KBM-7 (cell line): Measurements from ENCODE around the gene MOGAT1.
A peak's percentile ranks its signal among the peaks of the same experiment; 100 is the strongest.
"Not testable (repeated sequence)": the region's sequence is repeated elsewhere in the genome, so short reads cannot be mapped to it uniquely, and the experiment has no call there.

Experiments used
- DNase-seq: peaks from one replicate; pipeline ENCODE4 v3.0.0-alpha.2; 2015
- in situ Hi-C: fragments of 300-500 bp; cut with MboI; formaldehyde crosslinking; loops from 2 replicates; pipeline ENCODE4 v1.14.3; 2020; ENCODE audit warnings: low sequenced_read_pairs, low pct_unique_long_range_greater_than_20kb, mixed read lengths

Gene MOGAT1

GRCh38 chr2:222733470-222733845, 62.0 kb downstream of the MOGAT1 start:
- in situ Hi-C loops, result no loop called here
- no peak for DNase-seq

GRCh38 chr2:222733846-222734702, 62.6 kb downstream of the MOGAT1 start:
- in situ Hi-C loops, result no loop called here

GRCh38 chr2:222734703-222735014, 63.2 kb downstream of the MOGAT1 start:
- in situ Hi-C loops, result no loop called here
- no peak for DNase-seq

More at GRCh38 chr2:222733846-222734702, 62.6 kb downstream of the MOGAT1 start:
- DNase-seq, result no peak

- in situ Hi-C loops, result no loop called here
- no peak for DNase-seq
Measured at GRCh38 chr2:222736301-222736700, 64.8 kb downstream of the MOGAT1 start.

- no peak for DNase-seq
- in situ Hi-C loops, result no loop called here
Measured at GRCh38 chr2:222736924-222737323, 65.5 kb downstream of the MOGAT1 start.

- in situ Hi-C loops, result no loop called here
- DNase-seq, result no peak
Measured at GRCh38 chr2:222738312-222738711, 66.9 kb downstream of the MOGAT1 start.

GRCh38 chr2:222738809-222739208, 67.4 kb downstream of the MOGAT1 start:
- no peak for DNase-seq
- in situ Hi-C loops, result no loop called here

- in situ Hi-C loops, result no loop called here
- DNase-seq, result no peak
Measured at GRCh38 chr2:222739939-222740338, 68.5 kb downstream of the MOGAT1 start.

GRCh38 chr2:222743251-222743812, 71.9 kb downstream of the MOGAT1 start:
- in situ Hi-C loops, result no loop called here
- peak; percentile 45 for DNase-seq

- in situ Hi-C loops, result no loop called here
- DNase-seq, result no peak
Measured at GRCh38 chr2:222745836-222746559, 74.5 kb downstream of the MOGAT1 start.

- DNase-seq, result no peak
- in situ Hi-C loops, result no loop called here
Measured at GRCh38 chr2:222747526-222748160, 76.2 kb downstream of the MOGAT1 start.

- DNase-seq, result no peak
- in situ Hi-C loops, result no loop called here
Measured at GRCh38 chr2:222750533-222750932, 79.1 kb downstream of the MOGAT1 start.

- DNase-seq, result peak; percentile 72
- in situ Hi-C loops, result no loop called here
Measured at GRCh38 chr2:222751238-222751637, 79.8 kb downstream of the MOGAT1 start.

GRCh38 chr2:222751821-222752719, 80.6 kb downstream of the MOGAT1 start:
- in situ Hi-C loops, result no loop called here
- no peak for DNase-seq

- in situ Hi-C loops, result no loop called here
- DNase-seq, result no peak
Measured at GRCh38 chr2:222752746-222753145, 81.3 kb downstream of the MOGAT1 start.

GRCh38 chr2:222753251-222753824, 81.9 kb downstream of the MOGAT1 start:
- in situ Hi-C loops, result no loop called here
- DNase-seq, result no peak

GRCh38 chr2:222754324-222754930, 83.0 kb downstream of the MOGAT1 start:
- in situ Hi-C loops, result no loop called here
- no peak for DNase-seq

GRCh38 chr2:222755593-222755992, 84.1 kb downstream of the MOGAT1 start:
- DNase-seq, in situ Hi-C loops: not testable (repeated sequence)
